DOHH2 (cell line): ENCODE measurements around the gene NRXN3.

Experiments used
- EZH2phosphoT487 ChIP-seq: fragments of 200-600 bp; sonication (generic); IDR thresholded peaks from 2 replicates; pipeline ENCODE4 v1.6.1; 2017; ENCODE audit warnings: borderline replicate concordance, mild to moderate bottlenecking, antibody characterized with exemption, low read length, moderate library complexity, mixed read lengths
- TF ChIP-seq, protein P1 (sequence below): fragments of 200-600 bp; sonication (generic); IDR thresholded peaks from one replicate; pipeline ENCODE4 v1.5.1; 2014; ENCODE audit warnings: antibody characterized with exemption, mild to moderate bottlenecking, low read depth, low read length; ENCODE audit not compliant: poor library complexity, severe bottlenecking

DNA sequence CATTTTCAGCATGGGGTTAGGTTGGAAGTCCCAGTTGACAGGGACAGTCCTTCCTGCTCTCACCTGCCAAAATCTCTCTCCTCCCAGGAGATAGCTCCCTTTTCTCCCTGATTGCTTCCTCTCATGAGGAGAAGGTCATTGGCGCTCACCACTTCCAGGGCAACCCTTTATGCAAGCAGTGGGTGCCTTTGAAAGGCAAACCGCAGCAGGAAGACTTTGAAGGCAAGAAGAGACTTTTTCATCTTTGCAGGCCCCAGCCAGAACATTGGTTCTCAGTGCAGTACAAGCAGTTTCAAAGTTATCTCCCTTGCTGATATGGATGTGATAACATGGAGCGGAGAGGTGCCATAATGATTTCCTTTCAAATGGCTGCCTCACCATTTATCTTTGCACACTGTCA is 1558.2 kb downstream of the NRXN3 start:
- TF ChIP-seq, protein P1, sequence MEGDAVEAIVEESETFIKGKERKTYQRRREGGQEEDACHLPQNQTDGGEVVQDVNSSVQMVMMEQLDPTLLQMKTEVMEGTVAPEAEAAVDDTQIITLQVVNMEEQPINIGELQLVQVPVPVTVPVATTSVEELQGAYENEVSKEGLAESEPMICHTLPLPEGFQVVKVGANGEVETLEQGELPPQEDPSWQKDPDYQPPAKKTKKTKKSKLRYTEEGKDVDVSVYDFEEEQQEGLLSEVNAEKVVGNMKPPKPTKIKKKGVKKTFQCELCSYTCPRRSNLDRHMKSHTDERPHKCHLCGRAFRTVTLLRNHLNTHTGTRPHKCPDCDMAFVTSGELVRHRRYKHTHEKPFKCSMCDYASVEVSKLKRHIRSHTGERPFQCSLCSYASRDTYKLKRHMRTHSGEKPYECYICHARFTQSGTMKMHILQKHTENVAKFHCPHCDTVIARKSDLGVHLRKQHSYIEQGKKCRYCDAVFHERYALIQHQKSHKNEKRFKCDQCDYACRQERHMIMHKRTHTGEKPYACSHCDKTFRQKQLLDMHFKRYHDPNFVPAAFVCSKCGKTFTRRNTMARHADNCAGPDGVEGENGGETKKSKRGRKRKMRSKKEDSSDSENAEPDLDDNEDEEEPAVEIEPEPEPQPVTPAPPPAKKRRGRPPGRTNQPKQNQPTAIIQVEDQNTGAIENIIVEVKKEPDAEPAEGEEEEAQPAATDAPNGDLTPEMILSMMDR = no peak
- no peak for TF ChIP-seq EZH2phosphoT487
